Effector memory CD8-positive, alpha-beta T cell (primary cell): Measurements from ENCODE around the gene ARRB2.
"Not testable (repeated sequence)": the region's sequence is repeated elsewhere in the genome, so short reads cannot be mapped to it uniquely, and the experiment has no call there.

Experiments used
- ATAC-seq: fragments of 150-1000 bp; cut with Tn5 transposase; replicated peaks from 2 replicates; pipeline ENCODE4 v1.10.0; 2021; ENCODE audit warnings: mild to moderate bottlenecking, moderate library complexity
- DNase-seq, 3 experiments: peaks; one replicate each; pipeline ENCODE4 v3.0.0; 2021
- H3K27ac Mint-ChIP-seq, 2 donors: one replicate each; pipeline ENCODE4 v1.8.0; 2022; ENCODE audit warnings: mild to moderate bottlenecking in 2 of 2, mixed read lengths in 2 of 2, moderate library complexity in 2 of 2
- H3K27me3 Mint-ChIP-seq, 2 donors: one replicate each; pipeline ENCODE4 v1.8.0; 2022; ENCODE audit warnings: mixed read lengths in 2 of 2
- H3K36me3 Mint-ChIP-seq: one replicate; pipeline ENCODE4 v1.8.0; 2022; ENCODE audit warnings: mild to moderate bottlenecking, moderate library complexity, mixed read lengths; ENCODE audit not compliant: insufficient read depth
- H3K4me1 Mint-ChIP-seq, 2 donors: one replicate each; pipeline ENCODE4 v1.8.0; 2022; ENCODE audit warnings: low read depth in 2 of 2, mixed read lengths in 2 of 2
- H3K4me3 Mint-ChIP-seq, 2 donors: one replicate each; pipeline ENCODE4 v1.8.0; 2022; ENCODE audit warnings: mild to moderate bottlenecking in 2 of 2, mixed read lengths in 2 of 2, moderate library complexity in 2 of 2
- H3K9me3 Mint-ChIP-seq, 2 donors: one replicate each; pipeline ENCODE4 v1.8.0; 2022; ENCODE audit warnings: mixed read lengths in 2 of 2

ARRB2 gene

DNA sequence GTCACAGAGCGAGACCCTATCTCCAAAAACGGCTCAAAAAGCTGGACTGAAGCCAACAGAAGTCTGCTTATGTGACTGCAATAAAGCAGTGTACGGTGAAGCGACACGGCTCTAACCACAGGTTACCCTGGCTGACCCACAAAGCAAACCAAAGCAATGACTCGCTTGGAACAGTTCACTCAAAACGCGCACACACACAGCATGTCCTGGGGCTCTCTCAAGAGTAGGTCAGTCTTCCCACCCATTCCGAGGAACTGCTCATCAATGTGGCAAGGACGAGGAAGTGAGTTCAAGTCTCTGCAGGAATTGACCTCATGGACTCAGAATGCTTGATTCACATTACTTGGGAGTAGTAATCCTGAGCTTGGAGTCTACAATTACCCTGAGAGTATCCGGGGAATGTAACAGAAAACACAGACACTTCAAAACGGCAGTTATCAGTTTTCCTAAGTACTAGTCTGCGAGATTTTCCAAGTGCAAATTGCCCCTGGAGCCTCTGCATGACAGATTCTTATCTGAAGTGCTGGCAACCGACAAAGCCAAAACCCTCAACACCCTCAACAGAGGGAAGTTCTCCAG lies 31.9 kb upstream of the ARRB2 start:
- Mint-ChIP-seq H3K9me3 (no peaks in the 10 kb centered on the region), H3K27me3 (no peaks in the 10 kb centered on the region), H3K4me3 (no peak overlapping the region), H3K4me1 (peaks cover 0 to 5% of the 10 kb centered on the region in 2 donors), H3K27ac (peak overlapping the region in 1 of 2 donors; percentile 26), H3K36me3 (peaks cover 50% of the 10 kb centered on the region)
- no peak for DNase-seq
- no peak for ATAC-seq

DNA sequence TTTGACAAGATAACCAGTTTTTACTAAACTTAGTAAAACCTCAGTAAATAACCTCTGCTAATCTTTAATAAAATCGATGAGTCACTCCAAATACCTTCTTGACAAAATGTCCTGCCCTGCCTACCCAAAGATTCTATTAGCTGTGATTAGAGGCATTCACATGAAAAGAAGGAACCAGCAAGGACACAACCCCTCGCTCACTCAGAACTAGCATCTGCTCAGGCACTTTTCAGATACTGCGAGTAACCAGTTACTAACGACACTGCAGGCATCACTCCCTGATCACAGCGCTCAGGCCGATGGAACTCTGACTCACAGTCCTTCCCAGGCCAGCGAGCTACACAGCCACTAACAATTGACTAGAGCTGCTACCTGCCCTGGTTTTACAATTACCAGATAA lies 30.8 kb upstream of the ARRB2 start:
- H3K9me3 Mint-ChIP-seq = no peaks in the 10 kb centered on the region
- no peak overlapping the region for H3K4me3 Mint-ChIP-seq
- H3K27ac Mint-ChIP-seq = no peak overlapping the region
- ATAC-seq (no peak), DNase-seq (no peak)
- no peaks in the 10 kb centered on the region for H3K27me3 Mint-ChIP-seq
- H3K36me3 Mint-ChIP-seq = peaks cover 58% of the 10 kb centered on the region
- peaks cover 0 to 5% of the 10 kb centered on the region in 2 donors for H3K4me1 Mint-ChIP-seq

DNA sequence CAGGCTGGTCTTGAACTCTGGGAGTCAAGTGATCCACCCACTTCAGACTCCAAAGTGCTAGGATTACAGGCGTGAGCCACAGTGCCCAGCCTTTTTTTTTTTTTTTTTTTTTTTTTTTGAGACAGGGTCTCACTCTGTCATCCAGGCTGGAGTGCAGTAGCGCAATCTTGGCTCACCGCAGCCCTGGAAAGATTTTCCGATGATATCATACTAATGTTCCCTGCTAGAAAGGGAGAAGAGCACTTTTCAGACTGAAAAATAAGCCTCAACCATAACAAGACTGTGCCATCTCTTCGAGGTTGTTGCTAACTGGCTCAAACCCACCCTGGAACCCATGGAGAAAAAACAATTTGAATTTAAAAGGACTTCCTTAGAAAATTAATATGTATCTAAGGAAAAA lies 26.7 kb upstream of the ARRB2 start:
- not testable (repeated sequence) for H3K4me3 Mint-ChIP-seq, ATAC-seq, H3K9me3 Mint-ChIP-seq, H3K27ac Mint-ChIP-seq, DNase-seq, H3K27me3 Mint-ChIP-seq
- Mint-ChIP-seq H3K36me3 (peaks cover 60% of the 10 kb centered on the region), H3K4me1 (peaks cover 9 to 19% of the 10 kb centered on the region in 2 donors)

DNA sequence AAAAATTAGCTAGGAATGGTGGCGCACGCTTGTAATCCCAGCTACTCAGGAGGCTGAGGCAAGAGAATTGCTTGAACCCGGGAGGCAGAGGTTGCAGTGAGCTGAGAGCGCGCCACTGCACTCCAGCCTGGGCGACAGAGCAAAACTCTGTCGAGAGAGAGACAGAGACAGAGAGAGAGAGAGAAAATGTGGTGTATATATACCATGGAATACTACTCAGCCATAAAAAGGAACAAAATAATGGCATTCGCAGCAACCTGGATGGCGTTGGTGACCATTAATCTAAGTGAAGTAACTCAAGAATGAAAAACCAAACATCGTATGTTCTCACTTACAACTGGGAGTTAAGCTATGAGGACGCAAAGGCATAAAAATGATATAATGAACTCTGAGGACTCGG lies 20.6 kb upstream of the ARRB2 start:
- not testable (repeated sequence) for H3K9me3 Mint-ChIP-seq, H3K27ac Mint-ChIP-seq, H3K27me3 Mint-ChIP-seq, DNase-seq, H3K4me3 Mint-ChIP-seq, ATAC-seq
- peaks cover 26% of the 10 kb centered on the region for H3K36me3 Mint-ChIP-seq
- H3K4me1 Mint-ChIP-seq = peaks cover 16 to 38% of the 10 kb centered on the region in 2 donors

DNA sequence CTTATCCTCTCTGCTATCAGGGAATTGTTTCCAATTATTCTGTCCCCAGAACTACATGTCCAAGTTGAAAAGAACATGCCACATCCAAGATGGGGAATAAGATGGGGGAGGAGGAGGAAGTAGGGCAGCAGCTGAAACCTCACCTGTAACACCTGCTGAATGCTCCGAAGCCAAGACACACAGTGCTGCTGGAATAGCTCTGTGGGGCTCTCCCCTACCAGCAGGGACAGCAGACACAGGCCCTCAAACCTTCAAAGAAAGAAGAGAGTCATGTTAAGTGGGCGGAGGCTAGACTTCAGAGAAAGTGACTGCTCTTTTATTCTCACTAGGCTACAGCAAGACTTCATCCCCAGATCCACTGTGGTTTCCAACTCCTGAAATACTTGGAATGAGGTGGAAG lies 19.7 kb upstream of the ARRB2 start:
- Mint-ChIP-seq H3K9me3 (no peaks in the 10 kb centered on the region), H3K27ac (peak overlapping the region in 1 of 2 donors; percentile 45), H3K4me3 (no peak overlapping the region), H3K27me3 (no peaks in the 10 kb centered on the region), H3K4me1 (peaks cover 17 to 43% of the 10 kb centered on the region in 2 donors), H3K36me3 (peaks cover 20% of the 10 kb centered on the region)
- no peak for ATAC-seq
- no peak for DNase-seq

DNA sequence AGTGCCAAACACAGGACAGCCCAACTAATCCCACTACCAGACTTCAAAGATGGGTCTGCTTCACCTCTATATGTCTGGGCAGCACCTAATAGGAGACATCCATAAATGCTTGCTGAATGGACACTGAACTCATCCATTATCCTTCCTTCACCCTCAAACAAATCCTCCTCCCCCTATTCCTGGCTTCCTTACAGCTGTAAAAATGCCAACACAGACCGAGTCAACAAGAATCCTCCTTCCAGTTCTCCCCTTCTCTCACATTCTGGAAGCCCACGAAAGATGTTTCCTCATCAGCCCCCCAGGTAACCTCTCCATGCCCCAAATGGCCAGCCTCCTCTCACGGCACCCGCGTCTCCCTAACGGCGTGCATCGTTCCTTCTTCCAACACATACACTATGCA lies 18.7 kb upstream of the ARRB2 start:
- peaks cover 20% of the 10 kb centered on the region for H3K36me3 Mint-ChIP-seq
- peaks cover 25 to 52% of the 10 kb centered on the region in 2 donors for H3K4me1 Mint-ChIP-seq

DNA sequence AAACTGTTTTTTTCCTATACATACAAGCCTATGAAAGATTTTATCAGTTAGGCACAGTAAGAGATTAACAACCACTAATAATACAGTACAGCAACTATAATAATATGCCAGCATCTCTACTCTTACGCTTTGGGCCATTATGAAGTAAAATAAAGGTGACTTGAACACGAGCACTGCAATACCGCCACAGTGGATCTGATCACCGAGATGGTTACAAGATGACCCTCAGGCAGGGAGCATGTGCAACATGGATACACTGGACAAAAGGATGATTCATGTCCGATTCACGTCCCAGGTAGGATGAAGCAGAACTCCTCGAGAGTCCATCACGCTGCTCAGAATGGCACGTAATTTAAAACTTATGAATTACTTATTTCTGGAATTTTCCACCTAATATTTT lies 17.0 kb upstream of the ARRB2 start:
- Mint-ChIP-seq H3K27ac (peak overlapping the region in 1 of 2 donors; percentile 45), H3K4me1 (peaks cover 22 to 46% of the 10 kb centered on the region in 2 donors), H3K4me3 (no peak overlapping the region), H3K9me3 (no peaks in the 10 kb centered on the region), H3K27me3 (no peaks in the 10 kb centered on the region), H3K36me3 (peaks cover 8% of the 10 kb centered on the region)
- ATAC-seq (no peak), DNase-seq (no peak)

More for the DNA sequence above, 18.7 kb upstream of the ARRB2 start:
- no peak for DNase-seq
- no peak overlapping the region for H3K4me3 Mint-ChIP-seq
- no peak for ATAC-seq
- H3K27me3 Mint-ChIP-seq = no peaks in the 10 kb centered on the region
- H3K27ac Mint-ChIP-seq = peak overlapping the region in 1 of 2 donors; percentile 45
- no peaks in the 10 kb centered on the region for H3K9me3 Mint-ChIP-seq

DNA sequence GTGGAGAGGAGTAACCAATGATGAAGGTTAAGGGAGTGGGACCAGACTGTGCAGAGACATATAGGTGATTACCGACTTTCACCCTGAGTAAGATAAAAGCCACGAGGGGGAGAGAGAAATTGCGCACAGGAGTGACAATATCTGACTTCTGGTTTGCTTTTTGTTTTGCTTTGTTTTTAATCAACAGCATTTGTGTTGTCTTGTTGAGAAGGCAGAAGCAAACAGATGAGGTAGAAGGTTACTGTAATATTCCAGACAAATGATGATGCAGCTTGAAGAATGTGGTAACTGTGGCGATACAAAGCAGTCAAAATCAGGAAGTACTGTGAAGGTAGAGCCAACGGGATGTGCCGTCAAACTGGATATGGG lies 14.0 kb upstream of the ARRB2 start:
- H3K27me3 Mint-ChIP-seq = no peaks in the 10 kb centered on the region
- ATAC-seq = peak; percentile 92
- peaks cover 6% of the 10 kb centered on the region for H3K36me3 Mint-ChIP-seq
- peaks cover 21 to 32% of the 10 kb centered on the region in 2 donors for H3K4me1 Mint-ChIP-seq
- peak in 1 of 3 experiments; percentile 38 for DNase-seq
- no peaks in the 10 kb centered on the region for H3K9me3 Mint-ChIP-seq
- peak overlapping the region; percentile 86 to 98 for H3K27ac Mint-ChIP-seq
- peak overlapping the region; percentile 57 to 81 for H3K4me3 Mint-ChIP-seq

DNA sequence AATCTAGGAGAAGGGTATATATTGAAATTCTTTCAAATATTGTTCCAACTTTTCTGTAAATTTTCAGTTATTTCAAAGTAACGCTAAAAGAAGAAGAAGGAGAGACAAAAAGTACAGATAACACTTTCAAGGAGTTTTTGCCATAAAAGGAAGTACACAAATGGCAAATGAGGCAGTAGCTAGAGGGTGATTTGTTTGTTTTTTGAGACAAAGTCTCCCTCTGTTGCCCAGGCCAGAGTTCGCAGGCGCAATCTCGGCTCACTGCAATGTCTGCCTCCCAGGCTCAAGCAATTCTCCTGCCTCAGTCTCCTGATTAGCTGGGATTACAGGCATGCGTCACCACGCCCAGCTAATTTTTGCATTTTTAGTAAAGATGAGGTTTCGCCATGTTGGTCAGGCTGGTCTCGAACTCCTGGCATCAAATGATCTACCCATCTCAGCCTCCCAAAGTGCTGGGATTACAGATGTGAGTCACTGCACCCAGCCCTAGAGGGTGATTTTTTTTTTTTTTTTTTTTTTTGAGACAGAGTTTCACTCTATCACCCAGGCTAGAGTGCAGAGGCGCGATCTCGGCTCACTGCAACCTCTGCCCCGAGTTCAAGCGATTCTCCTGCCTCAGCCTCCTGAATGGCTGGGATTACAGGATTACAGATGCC lies 10.9 kb upstream of the ARRB2 start:
- H3K27ac Mint-ChIP-seq, H3K27me3 Mint-ChIP-seq, H3K9me3 Mint-ChIP-seq, H3K4me3 Mint-ChIP-seq, H3K36me3 Mint-ChIP-seq, DNase-seq, ATAC-seq: not testable (repeated sequence)
- peaks cover 35 to 45% of the 10 kb centered on the region in 2 donors for H3K4me1 Mint-ChIP-seq

DNA sequence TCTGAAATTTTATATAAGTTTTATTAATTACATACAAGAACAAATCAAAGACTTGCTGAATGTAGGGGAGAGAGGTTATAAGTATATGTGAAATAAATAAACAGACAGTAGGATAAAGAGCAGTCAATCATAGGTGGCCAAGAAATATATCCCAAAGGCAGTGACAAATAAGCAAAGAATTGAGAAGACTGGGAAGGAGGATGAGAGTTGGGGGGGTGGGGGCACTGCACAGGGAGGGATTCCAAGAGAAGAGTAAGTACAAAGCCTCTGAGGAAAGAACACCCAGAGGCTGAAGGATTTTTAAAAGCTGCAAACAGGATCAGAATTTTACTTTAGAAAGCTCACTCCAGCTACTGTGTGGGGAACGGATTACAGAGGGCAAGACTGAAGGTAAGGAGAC lies 9.3 kb upstream of the ARRB2 start:
- no peak for ATAC-seq
- no peak overlapping the region for H3K4me3 Mint-ChIP-seq
- H3K36me3 Mint-ChIP-seq = peaks cover 8% of the 10 kb centered on the region
- peak overlapping the region in 1 of 2 donors; percentile 62 for H3K27ac Mint-ChIP-seq
- no peaks in the 10 kb centered on the region for H3K9me3 Mint-ChIP-seq
- no peaks in the 10 kb centered on the region for H3K27me3 Mint-ChIP-seq
- peaks cover 30 to 37% of the 10 kb centered on the region in 2 donors for H3K4me1 Mint-ChIP-seq
- no peak for DNase-seq

DNA sequence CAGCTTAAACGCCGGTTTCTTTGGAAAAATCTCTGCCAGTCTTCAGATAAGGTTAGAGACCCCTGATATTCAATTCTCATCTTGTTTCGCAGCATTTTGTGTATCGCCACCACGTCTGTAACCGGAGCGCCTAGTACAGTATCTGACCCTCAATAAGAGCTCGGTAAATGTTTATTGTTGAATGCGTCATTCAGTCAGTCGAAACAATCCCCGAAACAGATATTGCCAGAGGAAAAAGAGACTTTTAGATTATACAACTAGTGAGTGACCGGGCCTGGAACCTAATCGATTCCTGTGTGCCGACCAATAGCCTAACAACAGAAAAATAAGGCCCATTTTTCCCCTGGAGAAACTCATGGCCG lies 7.1 kb upstream of the ARRB2 start:
- Mint-ChIP-seq H3K36me3 (peaks cover 10% of the 10 kb centered on the region), H3K9me3 (no peaks in the 10 kb centered on the region), H3K4me3 (peak overlapping the region; percentile 79 to 80), H3K4me1 (peaks cover 24 to 27% of the 10 kb centered on the region in 2 donors), H3K27ac (peak overlapping the region; percentile 93 to 97), H3K27me3 (no peaks in the 10 kb centered on the region)
- ATAC-seq (no peak), DNase-seq (no peak)

DNA sequence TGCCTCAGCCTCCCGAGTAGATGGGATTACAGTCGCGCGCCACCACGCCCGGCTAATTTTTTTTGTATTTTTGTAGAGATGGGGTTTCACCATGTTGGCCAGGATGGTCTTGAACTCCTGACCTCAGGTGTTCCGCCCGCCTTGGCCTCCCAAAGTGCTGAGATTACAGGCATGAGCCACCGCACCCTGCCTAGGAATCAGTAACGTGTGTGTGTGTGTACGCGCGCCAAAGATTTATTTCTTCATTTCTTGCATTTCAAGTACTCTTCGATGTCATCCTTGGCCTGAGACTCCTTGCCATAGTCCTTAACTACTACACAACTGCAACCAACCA lies 5.9 kb upstream of the ARRB2 start:
- ATAC-seq, H3K9me3 Mint-ChIP-seq, DNase-seq, H3K27me3 Mint-ChIP-seq: not testable (repeated sequence)
- Mint-ChIP-seq H3K4me1 (peaks cover 28% of the 10 kb centered on the region in 2 donors), H3K27ac (peak overlapping the region; percentile 93 to 97), H3K36me3 (peaks cover 16% of the 10 kb centered on the region), H3K4me3 (peak overlapping the region; percentile 79 to 80)

DNA sequence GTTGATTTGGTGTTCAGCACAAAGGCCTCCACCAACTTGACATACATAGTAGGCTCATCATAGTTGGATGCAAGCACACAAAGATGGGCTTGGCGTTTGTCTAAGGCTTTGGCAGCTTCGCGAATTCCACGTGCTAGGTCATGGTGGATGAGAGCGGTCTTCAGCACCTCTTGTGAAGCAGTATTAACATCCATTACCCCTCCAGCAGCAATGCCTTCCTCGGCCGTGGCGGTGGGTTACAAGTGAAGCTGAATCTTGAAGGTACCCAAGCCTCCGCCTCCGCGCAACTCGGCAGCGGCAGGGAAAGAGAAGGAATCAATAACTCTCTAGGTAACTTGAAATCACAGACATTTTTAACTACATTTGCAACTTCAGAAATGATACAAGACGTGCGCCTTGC lies 5.4 kb upstream of the ARRB2 start:
- Mint-ChIP-seq H3K9me3 (no peaks in the 10 kb centered on the region), H3K27me3 (no peaks in the 10 kb centered on the region), H3K36me3 (peaks cover 20% of the 10 kb centered on the region), H3K4me3 (peak overlapping the region; percentile 79 to 80), H3K4me1 (peaks cover 31 to 32% of the 10 kb centered on the region in 2 donors), H3K27ac (peak overlapping the region; percentile 93 to 97)
- no peak for ATAC-seq
- no peak for DNase-seq

DNA sequence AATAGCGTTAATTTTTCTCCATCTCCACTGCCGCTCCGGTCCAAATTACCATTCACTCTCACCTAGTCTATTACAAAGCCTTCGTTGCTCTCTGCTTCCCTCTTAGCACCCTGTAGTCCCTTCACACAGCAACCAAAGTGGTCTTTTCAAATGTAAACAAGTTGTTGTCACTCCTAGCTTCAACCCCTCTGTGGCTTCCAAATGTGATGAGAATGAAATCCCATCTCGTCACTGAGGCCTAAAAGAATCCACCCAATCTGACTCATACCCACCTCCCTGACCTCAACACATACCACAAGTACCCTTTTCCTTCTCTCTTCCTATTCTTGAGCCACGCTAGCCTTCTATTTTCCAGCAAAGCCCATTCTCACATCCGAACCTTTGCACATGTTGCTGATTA lies 4.3 kb upstream of the ARRB2 start:
- DNase-seq (no peak), ATAC-seq (no peak)
- H3K36me3 Mint-ChIP-seq = peaks cover 24% of the 10 kb centered on the region

More for the DNA sequence above, 4.3 kb upstream of the ARRB2 start:
- Mint-ChIP-seq H3K4me3 (peak overlapping the region in 1 of 2 donors; percentile 28), H3K27ac (no peak overlapping the region), H3K27me3 (no peaks in the 10 kb centered on the region), H3K4me1 (peaks cover 31 to 32% of the 10 kb centered on the region in 2 donors), H3K9me3 (no peaks in the 10 kb centered on the region)
